Measurements from ENCODE around the gene HEPACAM.

The HEPACAM gene

GRCh38 chr11:124943254-124943616 lies 7.4 kb upstream of the HEPACAM start:
- DNase-seq (ENCODE audit: low read depth, low spot score): no peak

- no peak for DNase-seq (ENCODE audit: low read depth, low spot score)
Observed at GRCh38 chr11:124942466-124943253, 6.8 kb upstream of the HEPACAM start.

GRCh38 chr11:124941703-124942102 lies 5.9 kb upstream of the HEPACAM start:
- DNase-seq (ENCODE audit: low read depth, low spot score): no peak

- DNase-seq (ENCODE audit: low read depth, low spot score): no peak
Observed at GRCh38 chr11:124938970-124939369, 3.1 kb upstream of the HEPACAM start.

GRCh38 chr11:124938206-124938765 lies 2.4 kb upstream of the HEPACAM start:
- DNase-seq (ENCODE audit: low read depth, low spot score): no peak

GRCh38 chr11:124937336-124937935 lies 1.6 kb upstream of the HEPACAM start:
- DNase-seq (ENCODE audit: low read depth, low spot score): no peak

GRCh38 chr11:124934862-124935547 lies 842 bp downstream of the HEPACAM start:
- no peak for DNase-seq (ENCODE audit: low read depth, low spot score)

GRCh38 chr11:124930799-124931198 lies 5.0 kb downstream of the HEPACAM start:
- no peak for DNase-seq (ENCODE audit: low read depth, low spot score)

GRCh38 chr11:124928942-124929665 lies 6.7 kb downstream of the HEPACAM start:
- no peak for DNase-seq (ENCODE audit: low read depth, low spot score)

- no peak for DNase-seq (ENCODE audit: low read depth, low spot score)
Observed at GRCh38 chr11:124923296-124923695, 12.6 kb downstream of the HEPACAM start.

- no peak for DNase-seq (ENCODE audit: low read depth, low spot score)
Observed at GRCh38 chr11:124922831-124923230, 13.0 kb downstream of the HEPACAM start.

- DNase-seq (ENCODE audit: low read depth, low spot score): no peak
Observed at GRCh38 chr11:124920870-124921609, 14.8 kb downstream of the HEPACAM start.

- no peak for DNase-seq (ENCODE audit: low read depth, low spot score)
Observed at GRCh38 chr11:124920356-124920755, 15.5 kb downstream of the HEPACAM start.

- no peak for DNase-seq (ENCODE audit: low read depth, low spot score)
Observed at GRCh38 chr11:124919898-124920297, 15.9 kb downstream of the HEPACAM start.

GRCh38 chr11:124918950-124919349 lies 16.9 kb downstream of the HEPACAM start, which contains the start of gene HEPN1:
TSS of gene HEPN1 (plus strand) at chr11:124919250.
- no peak for DNase-seq (ENCODE audit: low read depth, low spot score)

- DNase-seq (ENCODE audit: low read depth, low spot score): no peak
Observed at GRCh38 chr11:124917115-124917637, 18.7 kb downstream of the HEPACAM start.

- no peak for DNase-seq (ENCODE audit: low read depth, low spot score)
Observed at GRCh38 chr11:124916370-124916710, 19.5 kb downstream of the HEPACAM start.

- DNase-seq (ENCODE audit: low read depth, low spot score): no peak
Observed at GRCh38 chr11:124915541-124916369, 20.1 kb downstream of the HEPACAM start.

GRCh38 chr11:124902616-124903015 lies 33.2 kb downstream of the HEPACAM start:
- no peak for DNase-seq (ENCODE audit: low read depth, low spot score)

- no peak for DNase-seq (ENCODE audit: low read depth, low spot score)
Observed at GRCh38 chr11:124900464-124900863, 35.4 kb downstream of the HEPACAM start.
